ENCODE results near the gene DARS1.
A peak's percentile ranks its signal among the peaks of the same experiment; 100 is the strongest.

Gene DARS1

GRCh38 chr2:135875491-135876065, 109.8 kb downstream of the DARS1 start:
- peak; percentile 67 to 73 for DNase-seq

- no peak for DNase-seq
These were observed 110.6 kb downstream of the DARS1 start for GRCh38 chr2:135874777-135875365.

- DNase-seq: no peak
These were observed 114.9 kb downstream of the DARS1 start for GRCh38 chr2:135870571-135870970.

GRCh38 chr2:135863233-135863632, 122.2 kb downstream of the DARS1 start:
- no peak for DNase-seq

- no peak for DNase-seq
These were observed 122.7 kb downstream of the DARS1 start for GRCh38 chr2:135862718-135863117.

Data from activated CD4-positive, alpha-beta T cell treated with anti-CD3 and anti-CD28 coated beads for 4 hours (primary cell).